ENCODE data around the gene SLC25A15.

Gene SLC25A15

GRCh38 chr13:40792284-40793051, 3.1 kb downstream of the SLC25A15 start:
- Histone ChIP-seq H3K9me3 (ENCODE audit: control insufficient read depth, insufficient read depth, low read depth, low read length) (no peaks in the 10 kb centered on the region), H3K4me1 (ENCODE audit: control insufficient read depth, insufficient read depth, low read length) (no peaks in the 10 kb centered on the region), H3K36me3 (ENCODE audit: control insufficient read depth in 2 of 2, insufficient read depth in 1 of 2, low read length in 2 of 2) (peaks cover 0 to 23% of the 10 kb centered on the region in 2 experiments; a peak in 1 of 3 replicates), H3K27ac (ENCODE audit: extremely low read depth, low read depth, low read length) (no peak overlapping the region), H3K4me3 (ENCODE audit: low read depth, low read length) (no peak overlapping the region)
- CTCF ChIA-PET: no interaction called here
- POLR2A ChIA-PET: no interaction called here
- no peak for TF ChIP-seq ZNF121 (tag by site-specific recombination; IDR thresholded peaks at IDR 0.05)
- TF ChIP-seq ZNF600 (tag by site-specific recombination; IDR thresholded peaks at IDR 0.05): no peak
- no peak for TF ChIP-seq GLIS2 (tag by site-specific recombination; IDR thresholded peaks at IDR 0.05)
- no peak for TF ChIP-seq ZSCAN23 (tag by site-specific recombination; IDR thresholded peaks at IDR 0.05)
- no peak for TF ChIP-seq ZNF140 (tag by site-specific recombination; IDR thresholded peaks at IDR 0.05)
- no peak for TF ChIP-seq ZNF791 (tag by site-specific recombination; IDR thresholded peaks at IDR 0.05)
- TF ChIP-seq HOXA7 (CRISPR knock-in tag; IDR thresholded peaks at IDR 0.05; ENCODE audit: borderline replicate concordance): no peak
- no peak for TF ChIP-seq IKZF3 (tag by site-specific recombination; IDR thresholded peaks at IDR 0.05)
- TF ChIP-seq REST (tag by site-specific recombination; IDR thresholded peaks at IDR 0.05): no peak
- TF ChIP-seq ZNF473 (tag by site-specific recombination; IDR thresholded peaks at IDR 0.05): no peak
- no peak for TF ChIP-seq ZNF426 (tag by site-specific recombination; IDR thresholded peaks at IDR 0.05)
- TF ChIP-seq ZNF133 (tag by site-specific recombination; IDR thresholded peaks at IDR 0.05): no peak
- no peak for TF ChIP-seq ZNF48 (tag by site-specific recombination; IDR thresholded peaks at IDR 0.05)
- TF ChIP-seq SALL2 (tag by site-specific recombination; IDR thresholded peaks at IDR 0.05; ENCODE audit: borderline replicate concordance): no peak

GRCh38 chr13:40793339-40793738, 3.9 kb downstream of the SLC25A15 start:
- H3K4me3 ChIP-seq (ENCODE audit: low read depth, low read length): no peak overlapping the region
- no peak overlapping the region for H3K27ac ChIP-seq (ENCODE audit: extremely low read depth, low read depth, low read length)
- POLR2A ChIA-PET: no interaction called here
- peaks cover 0 to 23% of the 10 kb centered on the region in 2 experiments; a peak in 1 of 3 replicates for H3K36me3 ChIP-seq (ENCODE audit: control insufficient read depth in 2 of 2, insufficient read depth in 1 of 2, low read length in 2 of 2)
- CTCF ChIA-PET: no interaction called here
- no peak for TF ChIP-seq ZXDB (tag by site-specific recombination; IDR thresholded peaks at IDR 0.05)
- no peak for TF ChIP-seq ZNF354C (tag by site-specific recombination; IDR thresholded peaks at IDR 0.05; ENCODE audit: borderline replicate concordance, low read depth)
- no peak for TF ChIP-seq FEZF1 (tag by site-specific recombination; IDR thresholded peaks at IDR 0.05)
- TF ChIP-seq ZNF76 (tag by site-specific recombination; IDR thresholded peaks at IDR 0.05; ENCODE audit: borderline replicate concordance, low read depth): no peak
- no peak for TF ChIP-seq ZBTB48 (tag by site-specific recombination; IDR thresholded peaks at IDR 0.05)
- TF ChIP-seq PRDM1 (tag by site-specific recombination; IDR thresholded peaks at IDR 0.05): 0 out of 2 replicates have a peak, but pooled peaks have one; percentile 36
- no peak for TF ChIP-seq ZNF530 (tag by site-specific recombination; IDR thresholded peaks at IDR 0.05; ENCODE audit: low read depth)
- no peak for TF ChIP-seq ZSCAN30 (tag by site-specific recombination; IDR thresholded peaks at IDR 0.05)
- H3K9me3 ChIP-seq (ENCODE audit: control insufficient read depth, insufficient read depth, low read depth, low read length): no peaks in the 10 kb centered on the region
- no peaks in the 10 kb centered on the region for H3K4me1 ChIP-seq (ENCODE audit: control insufficient read depth, insufficient read depth, low read length)
